Liver (tissue), 9 donors: Measurements from ENCODE around the gene BRSK2. TPM values are rescaled to one million over a fixed set of nuclear protein-coding genes. Genes with fewer than 3 reads are reported as not detected.

Experiments
- DNase-seq: peaks from one replicate; pipeline ENCODE4 v3.0.0-alpha.2; 2017; ENCODE audit warnings: low spot score
- H3K27ac ChIP-seq, 2 donors: one replicate each; pipeline ENCODE4 v1.7.0; 2013; ENCODE audit warnings: inconsistent platforms in 2 of 2, low read length in 2 of 2, control low read depth in 1 of 2, low read depth in 1 of 2, mild to moderate bottlenecking in 1 of 2
- H3K27me3 ChIP-seq, 4 donors: one replicate each; pipeline versions ENCODE4 v1.6.1 to v1.7.0; 2013; ENCODE audit warnings: low read length in 3 of 4, inconsistent platforms in 1 of 4, mild to moderate bottlenecking in 1 of 4, moderate library complexity in 1 of 4; ENCODE audit not compliant: control insufficient read depth in 4 of 4, insufficient read depth in 4 of 4
- H3K36me3 ChIP-seq, 4 donors: one replicate each; pipeline versions ENCODE4 v1.6.1 to v1.7.0; 2013; ENCODE audit warnings: low read length in 3 of 4, mild to moderate bottlenecking in 3 of 4, low read depth in 1 of 4, moderate library complexity in 1 of 4; ENCODE audit not compliant: control insufficient read depth in 4 of 4, insufficient read depth in 3 of 4
- H3K4me1 ChIP-seq, 4 donors: one replicate each; pipeline versions ENCODE4 v1.6.1 to v1.7.0; 2013; ENCODE audit warnings: low read length in 3 of 4, mild to moderate bottlenecking in 3 of 4, moderate library complexity in 1 of 4; ENCODE audit not compliant: control insufficient read depth in 4 of 4, insufficient read depth in 4 of 4
- H3K4me3 ChIP-seq, 3 donors: one replicate each; pipeline versions ENCODE4 v1.6.1 to v1.7.0; 2013; ENCODE audit warnings: low read length in 3 of 3, control low read depth in 1 of 3, low read depth in 1 of 3, mild to moderate bottlenecking in 1 of 3
- H3K9ac ChIP-seq, 2 donors: one replicate each; pipeline ENCODE4 v1.7.0; 2013; ENCODE audit warnings: low read length in 2 of 2, mild to moderate bottlenecking in 2 of 2, moderate library complexity in 2 of 2, control low read depth in 1 of 2, low read depth in 1 of 2
- H3K9me3 ChIP-seq, 4 donors: one replicate each; pipeline versions ENCODE4 v1.6.1 to v1.7.0; 2013; ENCODE audit warnings: low read length in 3 of 4; ENCODE audit not compliant: control insufficient read depth in 4 of 4
- EGR1 ChIP-seq, 2 donors: IDR thresholded peaks; 2 replicates each; pipeline ENCODE4 v1.6.1; 2016 to 2018; ENCODE audit warnings: antibody characterized with exemption in 2 of 2, low read depth in 2 of 2
- FOXA1 ChIP-seq: IDR thresholded peaks from 2 replicates; pipeline ENCODE4 v1.6.1; 2016; ENCODE audit warnings: antibody characterized with exemption
- FOXA2 ChIP-seq: IDR thresholded peaks from 2 replicates; pipeline ENCODE4 v1.6.1; 2016; ENCODE audit warnings: antibody characterized with exemption
- GABPA ChIP-seq, 2 donors: IDR thresholded peaks in 1 of 2; conservative IDR thresholded peaks in 1 of 2; 2 replicates each; pipeline ENCODE4 v1.6.1; 2016; ENCODE audit warnings: antibody characterized with exemption in 2 of 2, mild to moderate bottlenecking in 1 of 2, moderate library complexity in 1 of 2
- HNF4A ChIP-seq, 2 donors: conservative IDR thresholded peaks; 2 replicates each; pipeline ENCODE4 v1.6.1; 2016; ENCODE audit warnings: antibody characterized with exemption in 2 of 2, mild to moderate bottlenecking in 2 of 2
- HNF4G ChIP-seq: IDR thresholded peaks from 2 replicates; pipeline ENCODE4 v1.6.1; 2016; ENCODE audit warnings: antibody characterized with exemption
- JUND ChIP-seq, 2 donors: IDR thresholded peaks; 2 replicates each; pipeline ENCODE4 v1.6.1; 2016; ENCODE audit warnings: antibody characterized with exemption in 2 of 2
- NR2F2 ChIP-seq: IDR thresholded peaks from 2 replicates; pipeline ENCODE4 v1.6.1; 2016; ENCODE audit warnings: antibody characterized with exemption
- RAD21 ChIP-seq, 2 donors: IDR thresholded peaks; 2 replicates each; pipeline ENCODE4 v1.6.1; 2016; ENCODE audit warnings: antibody characterized with exemption in 2 of 2, mild to moderate bottlenecking in 2 of 2
- RXRA ChIP-seq, 2 donors: IDR thresholded peaks; 2 replicates each; pipeline ENCODE4 v1.6.1; 2017 to 2018; ENCODE audit warnings: antibody characterized with exemption in 2 of 2, mild to moderate bottlenecking in 1 of 2
- SP1 ChIP-seq: IDR thresholded peaks from 2 replicates; pipeline ENCODE4 v1.6.1; 2018; ENCODE audit warnings: antibody characterized with exemption, mild to moderate bottlenecking
- TAF1 ChIP-seq: conservative IDR thresholded peaks from 2 replicates; pipeline ENCODE4 v1.6.1; 2016; ENCODE audit warnings: antibody characterized with exemption, mild to moderate bottlenecking
- YY1 ChIP-seq: IDR thresholded peaks from 2 replicates; pipeline ENCODE4 v1.6.1; 2016; ENCODE audit warnings: antibody characterized with exemption, mild to moderate bottlenecking
- WGBS: extraction: QIAGEN DNeasy Blood & Tissue Kit; methylation state at CpG from one replicate; pipeline ENCODE4 v1.1.7; 2013; 5-methylcytosine and 5-hydroxymethylcytosine counted together
- polyA plus RNA-seq, 2 donors: library from polyadenylated mRNA; stranded (reverse) in 1 of 2; unstranded in 1 of 2; fragments of 200-250 nt in 1 of 2; fragments of >200 nt in 1 of 2; fragmentation: Nextera tagmentation in 1 of 2; extraction: Ambion mirVana in 1 of 2; gene quantifications; one replicate each; pipeline versions ENCODE4 v1.2.1 to v1.2.3, GENCODE V29; 2013 to 2015
- total RNA-seq, 2 donors: library from RNA; depleted of rRNA; stranded (reverse); fragments of >200 nt; gene quantifications; one replicate each; pipeline ENCODE4 v1.2.3, GENCODE V29; 2014
- TF ChIP-seq, protein P1 (sequence below): IDR thresholded peaks from 2 replicates; pipeline ENCODE4 v1.6.1; 2016; ENCODE audit warnings: antibody characterized with exemption
- TF ChIP-seq, protein P2 (sequence below): IDR thresholded peaks from 2 replicates; pipeline ENCODE4 v1.6.1; 2016; ENCODE audit warnings: antibody characterized with exemption
- TF ChIP-seq, protein P3 (sequence below): IDR thresholded peaks from 2 replicates; pipeline ENCODE4 v1.6.1; 2016; ENCODE audit warnings: antibody characterized with exemption
- TF ChIP-seq, protein P4 (sequence below): fragments of 150-350 bp; IDR thresholded peaks from 2 replicates; pipeline ENCODE4 v1.5.1; 2017; ENCODE audit warnings: improper control_type of control experiment, low read depth, low read length; ENCODE audit not compliant: missing input control
- donor health status: healthy.
- donor health status: healthy.
- donor health status: healthy.
- donor health status: healthy.
- donor health status: healthy.

The BRSK2 gene
- total and polyA plus RNA-seq, 4 donors, result 0.05 to 0.17 TPM; not detected in 2

DNA sequence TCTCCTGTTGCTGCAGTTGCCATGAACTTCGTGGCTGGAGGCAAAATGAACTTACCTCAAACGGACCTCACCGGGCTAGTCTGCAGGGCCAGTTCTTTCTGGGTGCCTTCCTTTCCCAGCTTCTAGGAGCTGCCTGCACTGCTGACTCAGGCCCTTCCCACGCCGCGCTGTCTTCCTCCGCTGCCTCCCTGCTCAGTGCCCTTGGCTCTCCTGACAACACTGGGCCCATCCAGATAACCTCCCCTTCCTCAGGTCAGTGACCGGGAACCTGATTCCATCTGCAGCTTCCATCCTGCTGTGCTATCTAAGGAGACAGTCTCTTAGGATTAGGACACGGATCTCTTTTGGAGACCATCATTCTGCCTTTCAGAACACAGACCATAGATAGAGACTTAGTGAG is 77.5 kb downstream of the BRSK2 start:
- no peak for DNase-seq
- H3K36me3 ChIP-seq, result peaks cover 0 to 23% (median 3%) of the 10 kb centered on the region in 4 donors

DNA sequence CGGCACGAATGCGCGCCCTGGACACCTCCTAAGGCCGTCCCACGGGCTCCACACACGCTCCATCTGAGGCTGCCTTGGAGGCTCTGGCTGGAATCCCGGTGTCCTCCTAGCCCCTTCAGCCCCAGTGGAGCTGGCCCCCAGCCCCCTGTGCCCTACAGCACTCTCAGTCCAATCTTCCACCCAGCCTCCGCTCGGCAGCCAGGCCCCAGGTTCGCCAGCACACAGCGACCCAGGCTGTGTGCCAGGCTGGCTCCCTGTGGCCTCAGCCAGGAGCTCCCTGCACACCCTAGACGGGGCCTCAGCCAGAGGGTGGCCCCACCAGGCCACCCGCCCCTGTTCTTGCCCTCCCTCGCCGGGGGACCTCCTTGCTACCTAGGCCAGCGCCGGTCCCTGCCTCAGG is 78.3 kb downstream of the BRSK2 start:
- H3K36me3 ChIP-seq, result peaks cover 0 to 25% (median 3%) of the 10 kb centered on the region in 4 donors
- 92% methylated on average over 18 of the region's 18 CpGs for WGBS

More for the DNA sequence above, 77.5 kb downstream of the BRSK2 start:
- Histone ChIP-seq H3K27ac (no peak overlapping the region), H3K9ac (no peak overlapping the region), H3K27me3 (no peaks in the 10 kb centered on the region), H3K4me3 (no peak overlapping the region), H3K4me1 (no peaks in the 10 kb centered on the region), H3K9me3 (no peaks in the 10 kb centered on the region)
- no peak for TF ChIP-seq RXRA (IDR thresholded peaks at IDR 0.05)
- TF ChIP-seq JUND (IDR thresholded peaks at IDR 0.05), result no peak
- WGBS, result 82% methylated on average over 9 of the region's 9 CpGs

DNA sequence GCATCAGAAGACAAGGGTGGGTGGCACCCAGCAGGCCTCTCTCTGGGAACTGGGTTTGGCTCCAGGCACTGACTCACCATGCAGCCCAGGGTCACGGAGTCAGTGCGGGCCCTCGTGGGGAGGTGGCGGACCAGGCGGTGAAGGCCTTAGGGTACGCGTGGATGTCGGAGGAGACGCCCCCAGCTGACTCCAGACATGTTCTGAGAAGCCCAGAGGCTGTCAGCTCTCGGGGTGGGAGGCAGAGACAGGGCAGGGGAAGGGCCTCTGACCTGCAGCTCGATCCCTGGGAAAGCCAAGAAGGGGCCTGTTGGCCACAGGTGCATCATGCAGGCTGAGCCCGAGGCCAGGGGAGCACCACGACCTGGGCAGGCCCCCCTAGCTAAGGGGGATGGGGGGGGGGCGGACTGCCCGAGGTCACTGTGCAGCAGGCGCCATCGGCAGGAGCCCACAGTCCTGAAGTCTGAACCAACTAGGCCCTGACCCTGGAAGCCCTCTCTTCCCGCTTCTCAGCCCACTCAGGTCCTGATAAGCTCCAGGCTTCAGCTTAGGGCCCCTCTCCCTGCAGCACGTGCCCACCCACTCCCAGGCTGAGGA is 78.8 kb downstream of the BRSK2 start:
- H3K36me3 ChIP-seq, result peaks cover 0 to 25% (median 3%) of the 10 kb centered on the region in 4 donors
- no peaks in the 10 kb centered on the region for H3K4me1 ChIP-seq
- no peak overlapping the region for H3K27ac ChIP-seq
- DNase-seq, result no peak
- H3K9ac ChIP-seq, result no peak overlapping the region
- WGBS, result 90% methylated on average over 19 of the region's 19 CpGs
- no peaks in the 10 kb centered on the region for H3K27me3 ChIP-seq
- H3K4me3 ChIP-seq, result no peak overlapping the region
- H3K9me3 ChIP-seq, result no peaks in the 10 kb centered on the region
- TF ChIP-seq, protein P1, sequence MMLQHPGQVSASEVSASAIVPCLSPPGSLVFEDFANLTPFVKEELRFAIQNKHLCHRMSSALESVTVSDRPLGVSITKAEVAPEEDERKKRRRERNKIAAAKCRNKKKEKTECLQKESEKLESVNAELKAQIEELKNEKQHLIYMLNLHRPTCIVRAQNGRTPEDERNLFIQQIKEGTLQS, result no peak
- TF ChIP-seq, protein P2, sequence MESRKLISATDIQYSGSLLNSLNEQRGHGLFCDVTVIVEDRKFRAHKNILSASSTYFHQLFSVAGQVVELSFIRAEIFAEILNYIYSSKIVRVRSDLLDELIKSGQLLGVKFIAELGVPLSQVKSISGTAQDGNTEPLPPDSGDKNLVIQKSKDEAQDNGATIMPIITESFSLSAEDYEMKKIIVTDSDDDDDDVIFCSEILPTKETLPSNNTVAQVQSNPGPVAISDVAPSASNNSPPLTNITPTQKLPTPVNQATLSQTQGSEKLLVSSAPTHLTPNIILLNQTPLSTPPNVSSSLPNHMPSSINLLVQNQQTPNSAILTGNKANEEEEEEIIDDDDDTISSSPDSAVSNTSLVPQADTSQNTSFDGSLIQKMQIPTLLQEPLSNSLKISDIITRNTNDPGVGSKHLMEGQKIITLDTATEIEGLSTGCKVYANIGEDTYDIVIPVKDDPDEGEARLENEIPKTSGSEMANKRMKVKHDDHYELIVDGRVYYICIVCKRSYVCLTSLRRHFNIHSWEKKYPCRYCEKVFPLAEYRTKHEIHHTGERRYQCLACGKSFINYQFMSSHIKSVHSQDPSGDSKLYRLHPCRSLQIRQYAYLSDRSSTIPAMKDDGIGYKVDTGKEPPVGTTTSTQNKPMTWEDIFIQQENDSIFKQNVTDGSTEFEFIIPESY, result no peak
- TF ChIP-seq RXRA (IDR thresholded peaks at IDR 0.05), result no peak
- TF ChIP-seq YY1, result no peak
- TF ChIP-seq GABPA (IDR thresholded peaks at IDR 0.05 in 1 of 2, conservative IDR thresholded peaks at IDR 0.05 in 1 of 2), result no peak
- no peak for TF ChIP-seq FOXA2
- no peak for TF ChIP-seq FOXA1
- TF ChIP-seq EGR1 (IDR thresholded peaks at IDR 0.05; ENCODE audit: low read depth in 2 of 2), result no peak
- TF ChIP-seq, protein P3, sequence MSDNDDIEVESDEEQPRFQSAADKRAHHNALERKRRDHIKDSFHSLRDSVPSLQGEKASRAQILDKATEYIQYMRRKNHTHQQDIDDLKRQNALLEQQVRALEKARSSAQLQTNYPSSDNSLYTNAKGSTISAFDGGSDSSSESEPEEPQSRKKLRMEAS, result no peak
- no peak for TF ChIP-seq RAD21 (IDR thresholded peaks at IDR 0.05)
- no peak for TF ChIP-seq NR2F2
- TF ChIP-seq JUND (IDR thresholded peaks at IDR 0.05), result no peak
- TF ChIP-seq HNF4G, result no peak
- no peak for TF ChIP-seq HNF4A (conservative IDR thresholded peaks at IDR 0.05)
- TF ChIP-seq SP1, result no peak
- no peak for TF ChIP-seq TAF1

More for the DNA sequence above, 78.3 kb downstream of the BRSK2 start:
- Histone ChIP-seq H3K27me3 (no peaks in the 10 kb centered on the region), H3K4me3 (no peak overlapping the region), H3K27ac (no peak overlapping the region), H3K9me3 (no peaks in the 10 kb centered on the region), H3K9ac (no peak overlapping the region), H3K4me1 (no peaks in the 10 kb centered on the region)
- no peak for DNase-seq
- TF ChIP-seq HNF4G, result no peak
- TF ChIP-seq NR2F2, result no peak
- TF ChIP-seq, protein P2, result no peak
- no peak for TF ChIP-seq RAD21 (IDR thresholded peaks at IDR 0.05)
- TF ChIP-seq, protein P4, sequence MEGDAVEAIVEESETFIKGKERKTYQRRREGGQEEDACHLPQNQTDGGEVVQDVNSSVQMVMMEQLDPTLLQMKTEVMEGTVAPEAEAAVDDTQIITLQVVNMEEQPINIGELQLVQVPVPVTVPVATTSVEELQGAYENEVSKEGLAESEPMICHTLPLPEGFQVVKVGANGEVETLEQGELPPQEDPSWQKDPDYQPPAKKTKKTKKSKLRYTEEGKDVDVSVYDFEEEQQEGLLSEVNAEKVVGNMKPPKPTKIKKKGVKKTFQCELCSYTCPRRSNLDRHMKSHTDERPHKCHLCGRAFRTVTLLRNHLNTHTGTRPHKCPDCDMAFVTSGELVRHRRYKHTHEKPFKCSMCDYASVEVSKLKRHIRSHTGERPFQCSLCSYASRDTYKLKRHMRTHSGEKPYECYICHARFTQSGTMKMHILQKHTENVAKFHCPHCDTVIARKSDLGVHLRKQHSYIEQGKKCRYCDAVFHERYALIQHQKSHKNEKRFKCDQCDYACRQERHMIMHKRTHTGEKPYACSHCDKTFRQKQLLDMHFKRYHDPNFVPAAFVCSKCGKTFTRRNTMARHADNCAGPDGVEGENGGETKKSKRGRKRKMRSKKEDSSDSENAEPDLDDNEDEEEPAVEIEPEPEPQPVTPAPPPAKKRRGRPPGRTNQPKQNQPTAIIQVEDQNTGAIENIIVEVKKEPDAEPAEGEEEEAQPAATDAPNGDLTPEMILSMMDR, result no peak
- TF ChIP-seq TAF1, result no peak
